H1 (cell line): ENCODE results near the gene TTC27.

ENCODE experiments used
- CBX8 ChIP-seq: fragments of 300-800, 300-1000 bp; sonication (generic); IDR thresholded peaks from 2 replicates; pipeline ENCODE4 v1.7.1; 2016; ENCODE audit warnings: low read depth, low read length, borderline replicate concordance
- MAFK ChIP-seq: IDR thresholded peaks from 2 replicates; pipeline ENCODE4 v1.6.1; 2012; ENCODE audit warnings: low read depth, mild to moderate bottlenecking, improper control_type of control experiment, low read length
- POLR2AphosphoS5 ChIP-seq: IDR thresholded peaks from 2 replicates; pipeline ENCODE4 v1.6.1; 2011; ENCODE audit warnings: low read depth, low read length
- TF ChIP-seq, protein P1 (sequence below), 3 experiments: IDR thresholded peaks; 1 replicate in 2 of 3; 2 replicates in 1 of 3; pipeline versions ENCODE4 v1.5.1 to v1.6.1; 2011; ENCODE audit warnings: low read length in 3 of 3, mild to moderate bottlenecking in 3 of 3, inconsistent platforms in 2 of 3, low read depth in 1 of 3, moderate library complexity in 1 of 3; ENCODE audit not compliant: insufficient read depth in 1 of 3; ENCODE audit errors: control extremely low read depth in 1 of 3

DNA sequence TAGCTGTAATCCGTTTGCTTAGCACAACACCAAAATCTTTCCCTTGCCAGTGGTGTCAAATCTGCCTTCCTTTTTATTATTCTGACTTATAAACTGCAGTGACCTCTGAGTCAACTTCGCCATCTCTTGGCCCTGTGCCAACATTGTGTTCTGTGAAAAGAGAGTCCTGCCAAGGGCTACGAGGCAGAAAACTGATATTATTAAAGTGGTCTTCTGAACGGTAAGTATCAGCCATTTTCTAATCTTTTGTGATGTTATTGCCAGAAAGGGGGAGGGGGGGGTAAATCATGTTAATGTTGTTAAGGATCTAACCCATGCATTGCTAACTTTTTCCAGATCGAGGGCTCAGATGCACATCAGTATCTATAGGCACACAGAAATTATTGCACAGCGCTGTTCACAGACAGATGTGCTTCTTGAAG lies 197.5 kb downstream of the TTC27 start:
- TF ChIP-seq, protein P1, sequence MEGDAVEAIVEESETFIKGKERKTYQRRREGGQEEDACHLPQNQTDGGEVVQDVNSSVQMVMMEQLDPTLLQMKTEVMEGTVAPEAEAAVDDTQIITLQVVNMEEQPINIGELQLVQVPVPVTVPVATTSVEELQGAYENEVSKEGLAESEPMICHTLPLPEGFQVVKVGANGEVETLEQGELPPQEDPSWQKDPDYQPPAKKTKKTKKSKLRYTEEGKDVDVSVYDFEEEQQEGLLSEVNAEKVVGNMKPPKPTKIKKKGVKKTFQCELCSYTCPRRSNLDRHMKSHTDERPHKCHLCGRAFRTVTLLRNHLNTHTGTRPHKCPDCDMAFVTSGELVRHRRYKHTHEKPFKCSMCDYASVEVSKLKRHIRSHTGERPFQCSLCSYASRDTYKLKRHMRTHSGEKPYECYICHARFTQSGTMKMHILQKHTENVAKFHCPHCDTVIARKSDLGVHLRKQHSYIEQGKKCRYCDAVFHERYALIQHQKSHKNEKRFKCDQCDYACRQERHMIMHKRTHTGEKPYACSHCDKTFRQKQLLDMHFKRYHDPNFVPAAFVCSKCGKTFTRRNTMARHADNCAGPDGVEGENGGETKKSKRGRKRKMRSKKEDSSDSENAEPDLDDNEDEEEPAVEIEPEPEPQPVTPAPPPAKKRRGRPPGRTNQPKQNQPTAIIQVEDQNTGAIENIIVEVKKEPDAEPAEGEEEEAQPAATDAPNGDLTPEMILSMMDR (IDR thresholded peaks at IDR 0.05; ENCODE audit: control extremely low read depth in 1 of 3, insufficient read depth in 1 of 3, low read depth in 1 of 3, low read length in 3 of 3) = no peak
- no peak for TF ChIP-seq POLR2AphosphoS5
- TF ChIP-seq CBX8 = no peak
- no peak for TF ChIP-seq MAFK
